NCI-H1417 treated with DMSO at 0.1 percent for 48 hours (cell line): ENCODE results near the gene DMD.
A peak's percentile ranks its signal among the peaks of the same experiment; 100 is the strongest.
"Not testable (repeated sequence)": the region's sequence is repeated elsewhere in the genome, so short reads cannot be mapped to it uniquely, and the experiment has no call there.

ENCODE experiments used
- DNase-seq: peaks from one replicate; lab custom pipeline; 2025; lab: John Stamatoyannopoulos, UW

Gene DMD

DNA sequence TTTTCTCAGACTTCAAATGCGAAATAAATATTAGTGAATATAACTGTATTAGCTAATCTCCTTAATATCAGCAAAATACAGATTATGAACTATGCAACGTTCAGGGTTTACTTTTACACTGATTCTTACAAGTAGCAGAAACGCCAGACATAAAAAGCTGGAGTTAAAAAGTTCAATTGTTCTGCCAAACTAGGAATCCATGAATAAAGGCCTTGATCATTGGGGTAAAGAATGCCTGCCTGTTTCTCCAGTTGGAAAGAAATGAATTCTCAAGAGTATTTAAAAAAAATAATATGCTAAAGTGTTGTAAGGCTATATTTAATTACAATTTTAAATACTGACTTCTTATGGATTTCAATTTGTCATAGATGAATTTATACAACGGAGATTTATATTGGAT lies 612.2 kb downstream of the DMD start:
- no peak for DNase-seq

- DNase-seq: no peak
These were observed 612.6 kb downstream of the DMD start for GRCh38 chrX:32598707-32599106.

- DNase-seq: no peak
These were observed 613.6 kb downstream of the DMD start for GRCh38 chrX:32597777-32598176.

- DNase-seq: no peak
These were observed 618.6 kb downstream of the DMD start for GRCh38 chrX:32592786-32593185.

GRCh38 chrX:32591589-32591988 lies 619.8 kb downstream of the DMD start:
- no peak for DNase-seq

DNA sequence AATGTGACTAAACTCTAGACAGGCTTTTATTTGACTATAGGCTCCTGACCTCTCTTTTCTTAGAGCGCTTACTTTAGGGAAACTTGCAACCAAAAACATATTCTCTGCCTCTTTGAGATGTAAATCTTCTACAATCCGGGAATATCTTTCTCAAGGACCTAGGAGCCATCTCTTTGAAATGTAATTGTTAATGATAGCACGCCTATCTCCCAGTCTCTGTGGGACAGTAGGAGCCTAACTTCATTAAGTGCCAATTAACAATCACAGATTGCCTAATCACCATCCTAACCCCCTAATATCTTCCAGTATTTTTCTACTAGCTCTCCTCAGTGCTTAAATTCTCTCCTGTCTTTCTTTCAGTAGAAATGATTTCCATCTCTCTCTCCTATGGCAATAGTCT lies 628.6 kb downstream of the DMD start:
- DNase-seq: no peak

GRCh38 chrX:32576885-32577284 lies 634.5 kb downstream of the DMD start:
- no peak for DNase-seq

DNA sequence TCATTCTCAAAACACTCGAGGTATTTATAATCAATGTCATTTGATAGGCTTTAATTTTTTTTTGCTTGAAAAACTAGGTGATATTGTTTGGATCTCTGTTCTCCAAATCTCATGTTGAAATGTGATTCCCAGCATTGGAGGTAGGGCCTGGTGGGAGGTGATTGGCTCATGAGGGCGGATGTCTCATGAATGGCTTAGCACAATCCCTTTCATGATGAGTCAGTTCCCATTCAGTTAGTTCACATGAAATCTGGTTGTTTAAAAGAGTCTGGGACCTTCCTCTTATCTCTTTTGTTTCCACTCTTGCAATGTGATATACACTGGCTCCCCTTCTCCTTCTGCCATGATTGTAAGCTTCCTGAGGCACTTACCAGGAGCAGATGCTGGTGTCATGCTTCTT lies 638.7 kb downstream of the DMD start:
- DNase-seq: no peak

DNA sequence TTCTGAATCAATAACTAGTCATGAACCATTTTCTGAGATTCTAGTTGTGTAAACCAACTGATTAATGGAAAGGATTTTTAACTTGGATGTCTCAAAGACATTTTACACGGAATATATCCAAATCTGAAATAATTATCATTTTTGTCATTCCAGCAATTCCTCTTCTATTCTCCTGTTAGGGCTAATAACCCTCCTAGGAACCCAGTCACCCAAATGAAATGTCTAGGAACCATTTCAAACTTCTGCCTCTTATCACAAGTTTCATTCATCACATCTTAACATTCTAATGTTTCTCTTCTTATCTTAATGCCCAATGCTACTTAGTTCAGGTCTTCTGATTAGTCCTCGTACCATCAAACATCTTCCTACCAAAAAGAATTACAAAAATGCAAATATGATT lies 639.8 kb downstream of the DMD start:
- no peak for DNase-seq

- DNase-seq: no peak
These were observed 649.1 kb downstream of the DMD start for GRCh38 chrX:32562261-32562660.

DNA sequence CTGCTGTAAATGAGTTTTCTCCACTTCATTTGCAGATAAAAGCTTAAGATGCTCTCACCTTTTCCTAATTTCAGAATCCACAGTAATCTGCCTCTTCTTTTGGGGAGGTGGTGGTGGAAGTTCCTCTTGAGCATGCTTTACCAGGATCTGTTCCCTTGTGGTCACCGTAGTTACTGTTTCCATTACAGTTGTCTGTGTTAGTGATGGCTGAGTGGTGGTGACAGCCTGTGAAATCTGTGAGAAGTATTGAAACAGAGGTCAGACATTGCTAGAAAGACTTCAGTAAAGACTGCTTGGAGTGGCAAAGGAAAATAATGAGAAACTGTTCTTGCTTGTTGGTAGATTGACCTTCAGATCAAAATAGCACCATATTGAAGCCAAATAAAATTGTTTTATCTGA lies 666.2 kb downstream of the DMD start:
- DNase-seq: no peak

DNA sequence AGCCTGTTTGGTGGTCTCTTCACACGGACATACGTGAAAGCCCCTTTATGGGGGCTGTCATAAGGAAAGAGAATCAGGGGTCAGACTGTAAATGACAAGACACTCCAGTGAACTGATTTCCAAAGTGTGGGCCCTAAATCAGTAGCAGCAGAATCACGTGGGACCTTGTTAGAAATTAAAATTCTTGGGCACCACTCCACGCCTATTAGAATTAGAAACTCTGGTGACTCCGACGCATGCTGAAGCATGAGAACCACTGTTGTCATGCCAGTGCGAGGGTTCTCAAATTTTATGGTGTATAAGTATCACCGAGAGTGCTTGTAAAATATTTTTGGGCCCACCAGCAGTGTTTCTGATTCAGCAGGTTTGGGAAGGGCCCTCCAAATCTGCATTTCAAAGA lies 672.8 kb downstream of the DMD start:
- no peak for DNase-seq

- no peak for DNase-seq
These were observed 677.5 kb downstream of the DMD start for GRCh38 chrX:32533848-32534247.

GRCh38 chrX:32532262-32532661 lies 679.1 kb downstream of the DMD start:
- DNase-seq: no peak

DNA sequence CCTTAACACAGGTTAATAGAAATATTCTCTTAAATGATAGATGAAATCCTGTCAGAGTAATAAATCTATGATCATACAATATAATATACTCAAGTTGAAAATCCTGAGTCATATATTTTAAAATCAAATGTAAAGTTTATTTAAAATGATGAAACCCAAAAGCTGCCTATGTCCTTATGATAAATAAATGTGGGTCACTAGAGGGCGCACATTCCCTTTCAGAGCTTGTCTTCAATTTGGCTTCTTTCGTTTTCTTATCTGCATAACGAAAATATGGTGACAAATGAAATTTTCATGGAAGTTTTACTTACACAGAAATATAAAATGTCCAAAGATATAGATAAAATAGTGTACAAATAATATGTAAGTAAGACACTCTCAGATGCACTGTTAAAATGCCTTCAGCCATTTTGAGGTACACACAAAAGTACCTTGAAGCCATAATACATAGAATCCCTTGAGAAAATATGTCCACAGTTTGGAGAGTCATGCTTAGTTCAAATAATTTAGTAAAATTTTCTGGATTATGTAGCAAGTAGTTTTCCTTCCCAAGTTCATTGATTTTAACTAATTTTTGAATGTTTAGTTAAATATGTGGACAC lies 680.4 kb downstream of the DMD start:
- peak; percentile 40 for DNase-seq

GRCh38 chrX:32528451-32528850 lies 682.9 kb downstream of the DMD start:
- not testable (repeated sequence) for DNase-seq

GRCh38 chrX:32525234-32525633 lies 686.1 kb downstream of the DMD start:
- no peak for DNase-seq

- DNase-seq: no peak
These were observed 687.0 kb downstream of the DMD start for GRCh38 chrX:32524385-32524784.

GRCh38 chrX:32520789-32521188 lies 690.6 kb downstream of the DMD start:
- DNase-seq: no peak

DNA sequence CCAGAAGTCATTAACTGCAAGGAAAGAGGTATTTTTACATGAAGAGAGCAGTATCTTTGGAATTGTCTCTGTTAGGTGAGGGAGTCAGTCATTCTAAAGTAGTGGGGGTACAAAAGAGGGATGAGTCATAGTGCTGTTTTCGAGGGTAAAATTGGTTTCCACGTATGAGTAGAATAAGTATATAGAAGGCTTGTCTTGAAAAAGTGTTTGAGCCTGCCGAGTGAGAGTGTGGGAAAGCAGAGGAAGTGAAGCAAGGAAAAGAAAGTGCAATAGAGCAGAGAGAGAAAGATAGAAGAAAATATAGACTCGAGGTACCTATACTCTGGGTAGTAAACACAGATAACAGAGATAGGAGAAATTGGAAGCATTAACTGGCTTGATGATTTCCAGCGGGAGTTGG lies 696.4 kb downstream of the DMD start:
- DNase-seq: no peak

DNA sequence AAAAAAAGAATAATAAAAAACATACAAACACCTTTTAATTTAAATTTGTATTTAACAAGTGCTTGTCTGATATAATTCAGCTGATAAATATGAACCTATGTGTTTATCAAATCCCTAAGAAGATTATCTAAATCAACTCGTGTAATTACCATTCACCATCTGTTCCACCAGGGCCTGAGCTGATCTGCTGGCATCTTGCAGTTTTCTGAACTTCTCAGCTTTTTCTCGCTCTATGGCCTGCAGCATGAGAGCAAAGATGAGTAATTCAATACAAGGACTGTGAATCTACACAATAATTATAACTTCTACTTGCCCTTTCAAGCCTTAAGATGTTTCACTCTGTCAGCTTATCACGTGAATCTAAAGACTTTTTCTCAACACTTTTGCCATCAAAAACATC lies 709.7 kb downstream of the DMD start:
- no peak for DNase-seq

DNA sequence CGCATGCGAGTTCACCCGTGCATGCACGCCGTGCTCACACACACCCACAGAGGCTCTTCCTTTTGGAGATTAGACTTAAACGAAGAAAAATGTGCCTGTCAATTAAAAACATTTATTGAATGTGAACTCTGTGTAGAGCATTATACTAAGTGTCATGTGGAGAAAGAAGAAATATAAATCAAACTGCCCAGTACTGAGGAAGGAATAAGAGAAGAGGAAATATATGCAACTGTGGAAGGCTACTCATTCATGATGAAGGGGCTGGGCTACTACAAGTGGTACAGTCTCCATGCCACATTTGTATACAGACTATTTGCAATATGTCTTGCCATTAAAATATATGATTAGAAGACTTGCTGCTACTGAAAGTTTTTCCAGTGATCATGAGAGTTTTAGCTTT lies 714.7 kb downstream of the DMD start:
- DNase-seq: no peak

DNA sequence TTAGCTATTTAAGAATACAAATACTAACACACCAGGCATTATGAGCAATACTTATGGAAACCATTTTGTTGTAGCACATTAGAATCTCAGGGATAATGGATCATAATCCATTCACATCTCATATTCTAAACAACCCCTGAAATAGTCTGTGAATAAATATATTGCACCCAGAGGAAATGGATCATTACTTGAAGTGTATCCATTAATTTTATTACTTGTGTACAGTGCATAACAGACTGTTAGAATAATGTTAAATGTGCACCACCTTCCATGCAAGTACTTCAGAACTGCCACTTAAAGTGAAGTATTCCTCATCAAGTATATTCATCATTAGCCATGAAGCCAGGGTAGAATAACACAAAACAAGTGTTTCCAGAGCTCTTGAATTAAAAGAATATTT lies 715.5 kb downstream of the DMD start:
- DNase-seq: peak; percentile 75

GRCh38 chrX:32489125-32489524 lies 722.2 kb downstream of the DMD start:
- no peak for DNase-seq
